ENCODE measurements around the gene SUCO.

Gene SUCO

GRCh38 chr1:172531412-172532182 is 1.4 kb upstream of the SUCO start:
- H3K4me3 ChIP-seq (ENCODE audit: low read length), result peak overlapping the region; percentile 65
- no peak for TF ChIP-seq CTCF (IDR thresholded peaks at IDR 0.05; ENCODE audit: insufficient read depth, low read depth, low read length, missing control alignments)
- no peak for DNase-seq (ENCODE audit: low read depth)

GRCh38 chr1:172532183-172532699 is 709 bp upstream of the SUCO start:
- peak overlapping the region; percentile 65 for H3K4me3 ChIP-seq (ENCODE audit: low read length)

GRCh38 chr1:172533513-172534151 is 682 bp downstream of the SUCO start:
- peak; percentile 42 for DNase-seq (ENCODE audit: low read depth)
- TF ChIP-seq CTCF (IDR thresholded peaks at IDR 0.05; ENCODE audit: insufficient read depth, low read depth, low read length, missing control alignments), result no peak
- H3K4me3 ChIP-seq (ENCODE audit: low read length), result peak overlapping the region; percentile 93

More at GRCh38 chr1:172532183-172532699, 709 bp upstream of the SUCO start:
- no peak for TF ChIP-seq CTCF (IDR thresholded peaks at IDR 0.05; ENCODE audit: insufficient read depth, low read depth, low read length, missing control alignments)
- peak; percentile 98 for DNase-seq (ENCODE audit: low read depth)

- TF ChIP-seq CTCF (IDR thresholded peaks at IDR 0.05; ENCODE audit: insufficient read depth, low read depth, low read length, missing control alignments), result no peak
- H3K4me3 ChIP-seq (ENCODE audit: low read length), result no peak overlapping the region
Measured at GRCh38 chr1:172536256-172536655, 3.3 kb downstream of the SUCO start.

DNA sequence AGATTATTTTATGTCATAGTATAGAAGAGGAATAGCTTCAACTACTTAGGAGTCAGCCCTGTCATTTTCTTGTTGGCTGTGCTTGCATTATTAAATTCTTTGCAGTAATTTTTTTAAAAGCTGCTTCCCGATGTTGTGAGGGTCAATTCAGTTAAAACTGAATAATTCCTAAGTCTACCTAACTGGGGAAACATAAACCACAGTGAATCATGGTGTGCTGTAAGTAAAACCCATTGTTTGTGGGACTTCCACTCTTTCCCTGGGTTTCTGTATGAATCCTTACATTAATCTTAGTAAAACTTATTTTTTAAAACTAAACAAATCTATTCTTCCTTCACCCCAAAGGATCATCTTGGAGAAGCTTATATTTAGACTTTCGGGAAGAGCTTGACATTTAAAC is 4.4 kb downstream of the SUCO start:
- TF ChIP-seq CTCF (IDR thresholded peaks at IDR 0.05; ENCODE audit: insufficient read depth, low read depth, low read length, missing control alignments), result no peak
- DNase-seq (ENCODE audit: low read depth), result peak; percentile 34
- no peak overlapping the region for H3K4me3 ChIP-seq (ENCODE audit: low read length)

More at GRCh38 chr1:172536256-172536655, 3.3 kb downstream of the SUCO start:
- peak; percentile 20 for DNase-seq (ENCODE audit: low read depth)

- no peak overlapping the region for H3K4me3 ChIP-seq (ENCODE audit: low read length)
- TF ChIP-seq CTCF (IDR thresholded peaks at IDR 0.05; ENCODE audit: insufficient read depth, low read depth, low read length, missing control alignments), result no peak
- DNase-seq (ENCODE audit: low read depth), result no peak
Measured at GRCh38 chr1:172537827-172538391, 5.0 kb downstream of the SUCO start.
